ENCODE measurements around the gene SMCO3.

GRCh38 chr12:14810953-14811483 lies 3.0 kb downstream of the SMCO3 start:
- TF ChIP-seq CTCF (IDR thresholded peaks at IDR 0.05) = no peak
- TF ChIP-seq POLR2A (IDR thresholded peaks at IDR 0.05) = no peak
- no peak for TF ChIP-seq EP300 (IDR thresholded peaks at IDR 0.05)
- no peak for TF ChIP-seq POLR2AphosphoS5 (IDR thresholded peaks at IDR 0.05)
